Activated T-cell treated with anti-CD3 and anti-CD28 coated beads, Interleukin-2, amount 50 U/mL, for 4 hours (primary cell): Measurements from ENCODE around the gene CFAP77. TPM values are rescaled to one million over a fixed set of nuclear protein-coding genes. Genes with fewer than 3 reads are reported as not detected.

Experiments
- ATAC-seq, 2 donors: fragments of 200-7000 bp; cut with Tn5 transposase; one replicate each; pipeline ENCODE4 v1.10.0; 2021
- DNase-seq: peaks from one replicate; pipeline ENCODE4 v3.0.0-alpha.2; 2020
- H3K27me3 Mint-ChIP-seq: one replicate; pipeline ENCODE4 v1.8.0; 2021; ENCODE audit warnings: low read depth, mixed read lengths
- H3K36me3 Mint-ChIP-seq: one replicate; pipeline ENCODE4 v1.8.0; 2022; ENCODE audit warnings: mixed read lengths; ENCODE audit not compliant: insufficient read depth
- H3K4me1 Mint-ChIP-seq: one replicate; pipeline ENCODE4 v1.8.0; 2021; ENCODE audit warnings: low read depth, mixed read lengths
- H3K4me3 Mint-ChIP-seq: one replicate; pipeline ENCODE4 v1.8.0; 2021; ENCODE audit warnings: mild to moderate bottlenecking, moderate library complexity, mixed read lengths
- H3K9me3 Mint-ChIP-seq: one replicate; pipeline ENCODE4 v1.8.0; 2021; ENCODE audit warnings: mixed read lengths
- total RNA-seq, 3 donors: library from RNA; stranded (reverse); gene quantifications; one replicate each; pipeline ENCODE4 v1.2.1, GENCODE V29; 2021

CFAP77 gene
- total RNA-seq, 3 donors from 2014 or later, result not detected

DNA sequence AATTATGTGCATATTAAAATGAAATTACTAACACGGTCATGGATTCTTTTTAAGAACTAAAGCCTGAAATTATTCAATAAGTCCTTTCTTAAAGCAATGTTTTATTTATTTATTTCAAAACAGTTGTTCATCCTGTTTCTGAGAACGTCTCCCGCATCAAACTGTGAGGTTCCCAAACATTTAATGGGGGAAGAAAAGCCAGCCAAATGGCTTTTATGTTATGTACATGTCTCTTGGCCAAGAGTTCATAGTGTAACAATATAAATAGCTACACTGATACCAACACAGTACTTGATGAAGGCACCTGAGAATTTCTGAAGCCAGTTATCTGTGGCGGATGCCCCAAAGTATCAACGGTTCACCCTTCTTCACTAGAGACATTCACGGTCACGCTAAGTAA is 19.0 kb upstream of the CFAP77 start:
- Mint-ChIP-seq H3K4me3 (no peak overlapping the region), H3K27me3 (no peaks in the 10 kb centered on the region), H3K9me3 (no peaks in the 10 kb centered on the region), H3K36me3 (peaks cover 44% of the 10 kb centered on the region), H3K4me1 (no peaks in the 10 kb centered on the region)
- DNase-seq (no peak), ATAC-seq (no peak)

DNA sequence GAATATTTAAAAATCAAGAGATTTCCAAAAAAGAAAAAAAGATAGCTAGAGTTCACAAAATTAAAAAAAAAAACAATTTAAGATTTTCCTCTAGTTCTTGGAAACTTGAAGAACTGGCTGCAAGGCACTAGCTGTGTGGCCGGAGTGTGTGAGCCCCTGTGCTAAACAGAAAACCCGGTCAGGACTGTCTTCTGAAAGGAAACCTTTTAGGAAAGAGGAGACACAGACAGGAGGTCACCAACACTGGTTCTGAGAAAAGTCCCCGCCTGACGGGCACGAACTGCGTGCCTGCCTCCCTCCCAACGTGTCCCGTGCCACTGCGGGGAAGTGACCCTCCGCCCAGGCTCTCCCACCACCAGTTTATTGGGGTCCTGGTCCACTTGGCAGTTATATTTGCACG is 18.6 kb upstream of the CFAP77 start:
- Mint-ChIP-seq H3K4me3 (no peak overlapping the region), H3K27me3 (no peaks in the 10 kb centered on the region), H3K9me3 (no peaks in the 10 kb centered on the region), H3K36me3 (peaks cover 46% of the 10 kb centered on the region), H3K4me1 (no peaks in the 10 kb centered on the region)
- DNase-seq (no peak), ATAC-seq (no peak)

DNA sequence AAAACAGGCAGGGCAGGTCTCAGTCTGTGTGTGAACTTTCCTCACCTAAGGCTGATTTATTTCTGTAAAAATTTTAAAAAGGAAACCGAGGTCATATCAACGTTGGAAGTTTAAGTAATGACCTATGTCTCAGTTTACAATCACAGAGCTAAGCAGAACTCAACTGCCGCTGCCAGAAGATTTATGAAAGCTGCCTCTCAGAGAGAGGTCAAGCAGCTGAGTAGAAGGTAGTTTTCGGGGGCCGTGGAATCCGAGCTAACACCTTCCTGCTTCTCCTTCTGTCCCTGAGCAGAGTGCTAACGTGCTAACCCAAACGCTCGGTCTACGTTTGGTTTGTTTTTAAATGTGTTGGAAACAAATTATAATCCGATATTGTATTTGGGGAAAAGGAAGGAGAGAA is 14.5 kb upstream of the CFAP77 start:
- ATAC-seq (no peak), DNase-seq (no peak)
- Mint-ChIP-seq H3K9me3 (no peaks in the 10 kb centered on the region), H3K27me3 (no peaks in the 10 kb centered on the region), H3K4me1 (no peaks in the 10 kb centered on the region), H3K4me3 (no peak overlapping the region), H3K36me3 (peaks cover 46% of the 10 kb centered on the region)

DNA sequence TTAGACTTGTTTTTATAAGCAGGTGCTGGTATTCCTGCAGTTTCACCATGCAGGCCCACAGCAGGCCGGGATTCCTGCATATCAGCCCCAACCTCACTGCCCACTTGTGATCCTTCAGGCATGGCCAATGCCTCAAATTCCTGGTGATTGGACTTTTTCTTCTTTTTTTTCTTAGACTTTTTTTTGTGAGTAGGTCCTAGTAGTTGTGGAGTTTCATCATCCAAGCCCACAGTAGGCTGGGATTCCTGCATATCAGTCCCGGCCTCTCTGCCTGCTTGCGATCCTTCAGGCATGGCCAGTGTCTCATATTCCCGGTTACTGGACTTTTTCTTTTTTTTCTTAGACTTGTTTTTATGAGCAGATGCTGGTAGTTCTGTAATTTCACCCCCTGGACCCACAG is 8.2 kb upstream of the CFAP77 start:
- ATAC-seq, result no peak
- DNase-seq, result no peak
- no peaks in the 10 kb centered on the region for H3K9me3 Mint-ChIP-seq
- peaks cover 46% of the 10 kb centered on the region for H3K36me3 Mint-ChIP-seq
- no peaks in the 10 kb centered on the region for H3K27me3 Mint-ChIP-seq
- peaks cover 43% of the 10 kb centered on the region for H3K4me1 Mint-ChIP-seq
- no peak overlapping the region for H3K4me3 Mint-ChIP-seq

DNA sequence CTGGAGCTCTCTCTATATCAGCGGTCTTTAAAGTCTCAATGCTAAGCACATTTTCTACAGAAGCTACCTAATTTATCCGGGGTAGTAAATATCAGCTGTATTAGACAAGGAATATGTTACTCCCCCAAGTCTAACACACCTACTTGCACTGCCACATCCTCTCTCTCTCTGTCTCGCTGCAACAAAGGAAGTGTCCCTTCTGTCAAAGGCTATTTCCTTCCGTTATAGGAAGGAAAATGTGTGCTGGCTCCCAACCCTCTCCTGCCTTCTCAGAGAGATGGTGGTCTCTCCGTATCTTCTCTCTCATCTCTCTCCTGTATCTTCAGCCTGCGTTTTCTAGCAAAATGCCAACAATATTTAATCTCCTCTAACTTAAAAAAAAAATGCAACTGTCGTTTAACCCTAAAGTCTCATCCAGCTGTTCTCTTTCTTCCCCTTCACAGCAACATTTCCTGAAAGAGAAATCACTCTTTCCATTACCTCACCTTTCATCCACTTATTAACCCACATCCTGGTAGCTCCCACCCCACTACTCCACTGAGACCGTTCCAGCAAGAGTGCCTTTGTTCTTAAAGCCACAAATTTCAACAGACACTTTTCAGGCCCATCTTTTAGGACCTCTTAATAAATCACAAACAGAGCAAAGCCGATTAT is 5.7 kb upstream of the CFAP77 start:
- H3K27me3 Mint-ChIP-seq, result peaks cover 3% of the 10 kb centered on the region
- ATAC-seq, result peak in 1 of 2 donors; percentile 23
- H3K4me1 Mint-ChIP-seq, result peaks cover 49% of the 10 kb centered on the region
- H3K4me3 Mint-ChIP-seq, result peak overlapping the region; percentile 91
- peaks cover 33% of the 10 kb centered on the region for H3K36me3 Mint-ChIP-seq
- H3K9me3 Mint-ChIP-seq, result no peaks in the 10 kb centered on the region
- no peak for DNase-seq

DNA sequence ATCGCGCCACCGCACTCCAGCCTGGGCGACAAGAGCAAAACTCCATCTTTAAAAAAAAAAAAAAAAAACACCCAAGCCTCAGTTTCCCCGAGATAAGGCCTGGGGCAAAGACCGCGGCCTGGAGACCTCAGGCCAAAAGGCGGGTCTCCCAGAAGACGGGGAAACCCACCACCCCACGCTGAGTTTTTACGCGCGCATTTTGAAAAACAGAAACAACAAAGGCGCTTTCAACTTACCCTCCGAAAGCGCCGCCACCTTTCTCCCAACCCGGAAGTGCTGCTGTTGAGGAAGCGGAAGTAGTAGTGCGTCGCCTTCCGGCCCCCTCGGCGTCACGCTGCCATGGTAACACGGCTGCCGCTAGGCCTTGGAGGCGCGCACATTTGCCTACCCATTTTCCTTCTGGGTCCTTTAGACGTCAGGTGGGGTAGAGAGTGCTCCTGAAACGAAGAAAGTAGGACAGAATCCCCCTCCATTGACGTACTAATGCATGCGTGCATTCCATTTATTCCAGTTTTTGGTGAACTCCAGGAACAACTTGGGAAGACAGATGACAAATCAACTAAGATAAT is 3.4 kb upstream of the CFAP77 start, which contains the start of gene TTF1:
Gene TTF1 (minus strand): TSS at position 287 of the 569 bp plus-strand sequence. CDS start 4,019 bp downstream, outside the sequence.
- no peaks in the 10 kb centered on the region for H3K9me3 Mint-ChIP-seq
- H3K4me1 Mint-ChIP-seq, result peaks cover 59% of the 10 kb centered on the region
- peaks cover 11% of the 10 kb centered on the region for H3K27me3 Mint-ChIP-seq
- DNase-seq (peak; percentile 92), ATAC-seq (peak; percentile 82 to 88)
- H3K4me3 Mint-ChIP-seq, result peak within 1 kb of the TSS; percentile 91
- H3K36me3 Mint-ChIP-seq, result peaks cover 16% of the 10 kb centered on the region

DNA sequence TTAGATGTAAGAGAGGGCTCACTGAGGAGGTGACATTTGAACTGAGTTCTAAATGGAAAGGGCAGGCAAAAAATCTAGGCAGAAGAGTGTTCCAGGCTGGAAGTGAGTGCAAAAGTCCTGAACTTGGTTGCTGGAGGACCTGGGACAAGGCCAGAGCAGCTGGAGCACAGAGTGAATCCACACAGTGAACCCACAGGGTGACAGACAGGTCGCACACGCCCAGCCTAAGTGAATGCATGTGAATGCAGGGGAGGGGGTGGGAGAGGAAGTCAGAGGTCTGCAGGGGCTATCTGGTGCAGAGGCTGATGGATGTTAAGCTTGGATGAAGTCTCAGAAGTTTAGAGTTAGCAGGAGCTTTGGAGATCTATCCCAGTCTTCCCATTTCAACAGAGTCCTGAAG is 2.8 kb upstream of the CFAP77 start:
- H3K27me3 Mint-ChIP-seq, result peaks cover 15% of the 10 kb centered on the region
- DNase-seq, result no peak
- peak overlapping the region; percentile 91 for H3K4me3 Mint-ChIP-seq
- H3K9me3 Mint-ChIP-seq, result no peaks in the 10 kb centered on the region
- H3K4me1 Mint-ChIP-seq, result peaks cover 58% of the 10 kb centered on the region
- peaks cover 10% of the 10 kb centered on the region for H3K36me3 Mint-ChIP-seq
- ATAC-seq, result no peak

DNA sequence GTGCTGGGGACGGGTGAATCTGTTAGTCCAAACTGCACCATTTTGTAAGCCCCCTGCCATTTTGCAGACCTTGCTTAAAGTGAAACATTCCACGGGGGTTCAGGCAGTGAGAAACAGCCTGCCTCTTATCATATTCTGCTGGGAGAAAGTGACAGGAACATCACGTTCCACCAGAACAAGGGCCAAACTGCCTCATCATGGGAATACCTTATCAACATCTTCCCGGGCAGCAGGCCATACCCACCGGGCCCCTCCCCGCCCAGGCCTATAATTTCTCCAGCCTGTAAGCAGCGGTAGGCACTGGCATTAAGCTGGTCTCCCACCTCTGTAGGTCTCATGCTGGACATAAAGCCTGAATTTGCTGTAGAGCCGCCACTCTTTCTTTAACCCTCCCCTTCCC is 1.5 kb upstream of the CFAP77 start:
- Mint-ChIP-seq H3K4me3 (no peak overlapping the region), H3K36me3 (peaks cover 3% of the 10 kb centered on the region), H3K9me3 (no peaks in the 10 kb centered on the region), H3K4me1 (peaks cover 55% of the 10 kb centered on the region), H3K27me3 (peaks cover 24% of the 10 kb centered on the region)
- DNase-seq, result no peak
- no peak for ATAC-seq

DNA sequence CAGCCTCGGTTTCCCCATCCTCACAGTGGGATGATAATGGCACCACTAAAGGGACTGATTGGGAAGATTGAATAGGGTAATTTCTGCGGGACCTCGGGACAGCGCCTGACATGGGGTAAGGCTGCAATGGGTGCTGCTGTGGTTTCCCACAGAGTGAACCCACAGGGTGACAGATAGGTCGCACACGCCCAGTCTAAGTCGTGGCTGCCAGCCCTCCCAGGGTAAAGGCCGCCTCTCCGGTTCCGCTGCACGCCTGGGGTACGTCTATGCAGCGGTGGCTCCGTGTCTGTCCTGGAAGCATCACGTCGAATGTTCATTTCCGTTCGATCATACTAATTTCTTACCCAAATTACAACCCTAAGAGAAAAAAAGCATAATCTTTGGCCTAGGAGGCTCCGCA is 631 bp downstream of the CFAP77 start:
- DNase-seq (peak; percentile 15), ATAC-seq (peak; percentile 35 to 38)
- H3K27me3 Mint-ChIP-seq, result peaks cover 44% of the 10 kb centered on the region
- H3K4me1 Mint-ChIP-seq, result peaks cover 36% of the 10 kb centered on the region
- H3K36me3 Mint-ChIP-seq, result no peaks in the 10 kb centered on the region
- H3K4me3 Mint-ChIP-seq, result peak overlapping the region; percentile 73
- H3K9me3 Mint-ChIP-seq, result no peaks in the 10 kb centered on the region

DNA sequence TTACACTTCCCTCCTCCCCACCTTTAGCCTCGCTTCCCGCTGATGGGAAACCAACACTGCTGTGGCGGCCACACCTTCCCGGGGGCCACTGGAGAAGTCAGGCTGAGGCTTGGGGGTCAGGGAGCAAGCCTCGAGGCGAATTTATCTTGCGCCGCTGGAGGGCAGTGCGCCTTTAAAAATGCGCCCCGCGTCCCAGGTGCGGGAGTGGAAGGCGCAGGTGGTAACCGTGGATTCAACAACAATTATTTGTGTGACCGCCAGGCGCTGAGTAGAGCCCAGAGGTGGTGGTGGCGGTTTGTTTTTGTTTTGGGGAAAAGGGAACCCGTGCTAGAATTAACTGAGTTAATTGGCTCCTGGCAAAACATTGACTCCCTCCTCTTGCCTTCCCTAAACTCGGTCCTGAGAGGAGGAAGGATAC is 1.1 kb downstream of the CFAP77 start:
- H3K9me3 Mint-ChIP-seq, result no peaks in the 10 kb centered on the region
- peaks cover 44% of the 10 kb centered on the region for H3K27me3 Mint-ChIP-seq
- ATAC-seq (peak; percentile 47 to 64), DNase-seq (peak; percentile 60)
- H3K4me3 Mint-ChIP-seq, result peak overlapping the region; percentile 73
- peaks cover 31% of the 10 kb centered on the region for H3K4me1 Mint-ChIP-seq
- H3K36me3 Mint-ChIP-seq, result no peaks in the 10 kb centered on the region

DNA sequence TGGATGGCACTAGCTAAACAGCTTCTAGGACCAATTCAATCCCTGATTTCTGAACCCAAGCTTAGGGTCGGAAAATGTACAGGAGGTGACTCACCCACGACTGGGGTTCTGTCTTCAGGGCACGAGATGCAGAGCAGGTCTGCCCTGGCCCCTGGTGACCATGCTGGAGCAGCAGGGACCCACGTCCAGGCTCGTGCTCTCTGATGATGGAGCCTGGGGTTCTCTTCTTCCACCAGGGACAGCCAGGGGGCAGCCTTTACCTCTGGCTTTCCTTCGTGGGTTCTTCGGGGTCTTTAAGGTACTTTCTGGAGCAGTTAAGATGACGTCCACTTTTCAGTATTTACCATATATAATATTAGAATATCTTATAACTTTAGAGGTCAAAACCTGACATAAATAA is 2.1 kb downstream of the CFAP77 start:
- Mint-ChIP-seq H3K27me3 (peaks cover 47% of the 10 kb centered on the region), H3K4me3 (no peak overlapping the region), H3K36me3 (no peaks in the 10 kb centered on the region), H3K9me3 (no peaks in the 10 kb centered on the region), H3K4me1 (peaks cover 25% of the 10 kb centered on the region)
- DNase-seq (no peak), ATAC-seq (peak in 1 of 2 donors; percentile 13)

DNA sequence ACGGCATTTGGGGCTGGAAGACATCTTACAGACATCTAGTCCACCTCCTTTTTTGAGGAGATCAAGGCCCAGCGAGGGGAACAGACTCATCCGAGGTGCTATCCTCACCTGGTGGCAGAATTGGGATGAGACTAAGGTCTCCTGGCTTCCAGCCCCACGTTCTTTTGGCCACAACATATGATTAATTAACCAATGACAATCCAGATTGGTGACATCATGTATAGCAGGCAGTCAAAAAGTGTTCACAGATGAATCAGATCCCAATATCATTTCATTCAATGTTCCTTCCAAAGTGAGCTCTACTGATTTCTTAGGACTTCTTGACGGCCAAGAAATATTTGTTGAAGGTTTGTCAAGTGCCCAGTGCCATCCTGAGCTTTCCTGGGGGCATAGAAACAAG is 3.9 kb downstream of the CFAP77 start:
- Mint-ChIP-seq H3K9me3 (no peaks in the 10 kb centered on the region), H3K4me3 (no peak overlapping the region), H3K27me3 (peaks cover 63% of the 10 kb centered on the region), H3K36me3 (no peaks in the 10 kb centered on the region), H3K4me1 (peaks cover 21% of the 10 kb centered on the region)
- ATAC-seq (no peak), DNase-seq (no peak)

DNA sequence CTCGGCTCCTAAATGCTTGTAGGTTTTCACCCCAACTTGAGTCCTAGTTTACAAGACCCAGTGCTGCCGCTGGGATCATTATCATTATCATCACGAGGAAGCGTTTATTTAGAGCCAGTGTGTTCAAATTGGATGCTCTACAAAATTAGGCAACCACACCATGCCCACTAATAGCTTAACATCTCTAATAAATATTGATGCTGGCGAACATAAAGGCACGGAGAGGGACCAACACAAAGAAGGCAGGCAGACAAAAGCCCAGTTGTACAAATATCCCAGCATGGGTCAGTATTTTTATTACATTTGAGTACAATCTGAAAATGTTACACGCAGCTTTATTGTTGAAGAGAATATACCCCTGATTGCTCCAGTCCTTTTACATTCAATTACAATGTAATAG is 4.7 kb downstream of the CFAP77 start:
- H3K4me1 Mint-ChIP-seq, result peaks cover 18% of the 10 kb centered on the region
- H3K36me3 Mint-ChIP-seq, result no peaks in the 10 kb centered on the region
- peaks cover 67% of the 10 kb centered on the region for H3K27me3 Mint-ChIP-seq
- H3K9me3 Mint-ChIP-seq, result no peaks in the 10 kb centered on the region
- H3K4me3 Mint-ChIP-seq, result no peak overlapping the region
- ATAC-seq (no peak), DNase-seq (no peak)

DNA sequence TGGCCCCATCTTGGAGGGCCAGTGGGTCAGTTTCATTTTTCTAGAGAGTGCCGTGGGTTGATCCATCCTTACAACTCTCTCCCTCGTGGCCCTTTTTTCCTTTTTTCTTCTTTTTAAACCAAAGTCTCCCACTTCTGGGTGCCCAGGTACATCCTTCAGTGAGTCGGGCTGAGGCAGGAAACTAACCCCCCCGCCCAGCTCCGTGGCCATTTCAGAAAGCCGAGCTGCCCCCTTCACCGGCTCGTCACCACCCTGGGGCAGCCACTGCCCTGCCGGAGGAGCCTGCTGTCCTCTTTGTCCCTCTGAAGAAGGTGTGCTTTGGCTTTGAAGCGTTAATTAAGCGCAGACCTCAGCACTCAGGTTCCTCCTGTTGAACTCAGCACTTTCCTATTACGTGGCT is 5.2 kb downstream of the CFAP77 start:
- peaks cover 18% of the 10 kb centered on the region for H3K4me1 Mint-ChIP-seq
- no peak overlapping the region for H3K4me3 Mint-ChIP-seq
- no peak for DNase-seq
- no peaks in the 10 kb centered on the region for H3K36me3 Mint-ChIP-seq
- peaks cover 71% of the 10 kb centered on the region for H3K27me3 Mint-ChIP-seq
- no peaks in the 10 kb centered on the region for H3K9me3 Mint-ChIP-seq
- ATAC-seq, result no peak

DNA sequence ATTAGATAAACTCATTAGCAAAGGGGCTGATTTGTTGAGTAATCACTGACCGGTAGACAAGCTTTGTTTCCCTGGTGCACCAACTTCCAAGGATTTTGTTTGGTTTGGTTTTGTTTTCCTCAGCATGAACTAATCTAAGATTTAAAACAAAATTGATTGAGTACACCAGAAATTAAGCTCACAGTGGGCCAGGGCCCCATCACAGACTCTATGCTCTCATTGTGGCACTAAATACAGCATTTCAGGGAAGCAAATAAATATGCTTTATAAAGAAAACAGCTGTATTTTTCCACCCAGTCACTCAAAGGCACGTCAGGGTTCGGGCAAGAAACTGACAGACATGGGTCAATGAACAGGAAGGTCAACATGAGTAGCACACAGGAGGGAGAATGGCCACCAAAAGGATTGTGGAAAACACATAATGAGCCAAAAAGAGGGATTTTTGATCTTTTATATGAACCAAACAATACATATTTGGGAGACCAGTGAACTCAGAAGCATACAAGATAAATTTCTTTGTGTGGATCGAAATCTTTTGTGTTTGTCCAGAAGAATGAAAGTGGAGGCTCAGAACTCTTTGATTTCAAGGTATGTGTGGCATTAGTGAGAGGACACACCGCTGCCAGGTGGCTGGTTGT is 8.8 kb downstream of the CFAP77 start:
- H3K9me3 Mint-ChIP-seq, result no peaks in the 10 kb centered on the region
- no peak overlapping the region for H3K4me3 Mint-ChIP-seq
- ATAC-seq (no peak), DNase-seq (no peak)
- no peaks in the 10 kb centered on the region for H3K36me3 Mint-ChIP-seq
- H3K27me3 Mint-ChIP-seq, result peaks cover 64% of the 10 kb centered on the region
- H3K4me1 Mint-ChIP-seq, result no peaks in the 10 kb centered on the region
